ENCODE measurements around the gene MAPK8IP1. TPM values are rescaled to one million over a fixed set of nuclear protein-coding genes. Genes with fewer than 3 reads are reported as not detected.
A peak's percentile ranks its signal among the peaks of the same experiment; 100 is the strongest.

Gene MAPK8IP1
- total and polyA plus RNA-seq, 2 donors (not counting 1 experiment from before 2014, with no cell fraction given): 2.1 to 4.0 TPM

- H3K4me1 ChIP-seq (ENCODE audit: control insufficient read depth in 2 of 2, insufficient read depth in 2 of 2, low read length in 2 of 2): peaks cover 11 to 12% of the 10 kb centered on the region in 2 donors
- intact Hi-C loops (cut with micrococcal nuclease): no loop called here
- ATAC-seq (ENCODE audit: low read depth) (no peak), DNase-seq (no peak)
- peaks cover 21% of the 10 kb centered on the region for H4K20me1 ChIP-seq (ENCODE audit: control insufficient read depth, insufficient read depth, low read length, poor library complexity, severe bottlenecking)
- H3K27ac ChIP-seq (ENCODE audit: low read length in 2 of 2): no peak overlapping the region
- H3K4me2 ChIP-seq (replicated peaks; ENCODE audit: low read depth, low read length, poor library complexity, severe bottlenecking): no peak overlapping the region
- Mint-ChIP-seq H3K4me3 (peak overlapping the region; percentile 52), H3K27me3 (no peaks in the 10 kb centered on the region), H3K4me1 (peaks cover 12% of the 10 kb centered on the region), H3K9me3 (ENCODE audit: insufficient read depth) (no peaks in the 10 kb centered on the region), H3K27ac (no peak overlapping the region)
- ChIA-PET POLR2A (no interaction called here), CTCF (no interaction called here)
- no peak overlapping the region for H2AFZ ChIP-seq (ENCODE audit: insufficient read depth, low read depth, low read length, poor library complexity, severe bottlenecking)
- no peaks in the 10 kb centered on the region for H3K9me3 ChIP-seq (ENCODE audit: control extremely low read depth in 1 of 3, control insufficient read depth in 2 of 3, insufficient read depth in 1 of 3, low read length in 2 of 3)
- WGBS (ENCODE audit: insufficient coverage): 88% methylated on average over 2 of the region's 4 CpGs
- H3K36me3 ChIP-seq (replicated peaks in 1 of 2; ENCODE audit: control extremely low read depth in 1 of 2, control insufficient read depth in 1 of 2, extremely low read depth in 1 of 2, insufficient read depth in 2 of 2, low read length in 1 of 2): peaks cover 0 to 2% of the 10 kb centered on the region in 2 experiments
- no peak overlapping the region for H3K4me3 ChIP-seq (ENCODE audit: control extremely low read depth in 1 of 5, extremely low read depth in 1 of 5, insufficient read depth in 1 of 5, low read depth in 2 of 5, low read length in 4 of 5)
- H3K27me3 ChIP-seq (replicated peaks in 1 of 4; ENCODE audit: control extremely low read depth in 1 of 4, control insufficient read depth in 3 of 4, insufficient read depth in 4 of 4, low read length in 3 of 4): peaks cover 0 to 13% (median 0%) of the 10 kb centered on the region in 4 experiments
- H3K9ac ChIP-seq (ENCODE audit: low read length): no peak overlapping the region
- no peak for TF ChIP-seq CTCF (IDR thresholded peaks at IDR 0.05)
- no peak for TF ChIP-seq EZH2 (IDR thresholded peaks at IDR 0.05; ENCODE audit: borderline replicate concordance, insufficient read depth, low read depth, low read length, poor library complexity, severe bottlenecking)
- no peaks in the 10 kb centered on the region for H3K79me2 ChIP-seq (ENCODE audit: control insufficient read depth, insufficient read depth, low read length)
Observed at GRCh38 chr11:45886816-45887520, 1.5 kb downstream of the MAPK8IP1 start.

GRCh38 chr11:45887587-45887986, 2.1 kb downstream of the MAPK8IP1 start:
- H3K4me1 Mint-ChIP-seq: peaks cover 12% of the 10 kb centered on the region
- H4K20me1 ChIP-seq (ENCODE audit: control insufficient read depth, insufficient read depth, low read length, poor library complexity, severe bottlenecking): peaks cover 21% of the 10 kb centered on the region
- intact Hi-C loops (cut with micrococcal nuclease): no loop called here
- H3K9me3 Mint-ChIP-seq (ENCODE audit: insufficient read depth): no peaks in the 10 kb centered on the region
- WGBS (ENCODE audit: insufficient coverage): 98% methylated on average over 10 of the region's 10 CpGs
- DNase-seq: no peak
- no peak overlapping the region for H3K4me2 ChIP-seq (replicated peaks; ENCODE audit: low read depth, low read length, poor library complexity, severe bottlenecking)
- H3K36me3 ChIP-seq (replicated peaks in 1 of 2; ENCODE audit: control extremely low read depth in 1 of 2, control insufficient read depth in 1 of 2, extremely low read depth in 1 of 2, insufficient read depth in 2 of 2, low read length in 1 of 2): no peaks in the 10 kb centered on the region
- H3K9me3 ChIP-seq (ENCODE audit: control extremely low read depth in 1 of 3, control insufficient read depth in 2 of 3, insufficient read depth in 1 of 3, low read length in 2 of 3): no peaks in the 10 kb centered on the region
- H2AFZ ChIP-seq (ENCODE audit: insufficient read depth, low read depth, low read length, poor library complexity, severe bottlenecking): no peak overlapping the region
- no peak overlapping the region for H3K4me3 Mint-ChIP-seq
- H3K27me3 ChIP-seq (replicated peaks in 1 of 4; ENCODE audit: control extremely low read depth in 1 of 4, control insufficient read depth in 3 of 4, insufficient read depth in 4 of 4, low read length in 3 of 4): peaks cover 0 to 14% (median under 1%) of the 10 kb centered on the region in 4 experiments
- peaks cover 11 to 12% of the 10 kb centered on the region in 2 donors for H3K4me1 ChIP-seq (ENCODE audit: control insufficient read depth in 2 of 2, insufficient read depth in 2 of 2, low read length in 2 of 2)
- H3K27me3 Mint-ChIP-seq: no peaks in the 10 kb centered on the region
- H3K4me3 ChIP-seq (ENCODE audit: control extremely low read depth in 1 of 5, extremely low read depth in 1 of 5, insufficient read depth in 1 of 5, low read depth in 2 of 5, low read length in 4 of 5): no peak overlapping the region
- H3K79me2 ChIP-seq (ENCODE audit: control insufficient read depth, insufficient read depth, low read length): no peaks in the 10 kb centered on the region
- ChIA-PET POLR2A (no interaction called here), CTCF (no interaction called here)
- no peak overlapping the region for H3K27ac Mint-ChIP-seq
- TF ChIP-seq EZH2 (IDR thresholded peaks at IDR 0.05; ENCODE audit: borderline replicate concordance, insufficient read depth, low read depth, low read length, poor library complexity, severe bottlenecking) (no peak), CTCF (IDR thresholded peaks at IDR 0.05) (no peak)
- no peak for ATAC-seq (ENCODE audit: low read depth)
- H3K9ac ChIP-seq (ENCODE audit: low read length): no peak overlapping the region
- no peak overlapping the region for H3K27ac ChIP-seq (ENCODE audit: low read length in 2 of 2)

Measured in B cell (primary cell).